NK-92 treated with Interleukin-12 subunit alpha and Interleukin-12 subunit beta, amount 100 ng/mL, for 24 hours (cell line): ENCODE measurements around the gene GPD2.

Experiments used
- DNase-seq: peaks from one replicate; lab custom pipeline; 2025; lab: John Stamatoyannopoulos, UW

GPD2 gene

DNA sequence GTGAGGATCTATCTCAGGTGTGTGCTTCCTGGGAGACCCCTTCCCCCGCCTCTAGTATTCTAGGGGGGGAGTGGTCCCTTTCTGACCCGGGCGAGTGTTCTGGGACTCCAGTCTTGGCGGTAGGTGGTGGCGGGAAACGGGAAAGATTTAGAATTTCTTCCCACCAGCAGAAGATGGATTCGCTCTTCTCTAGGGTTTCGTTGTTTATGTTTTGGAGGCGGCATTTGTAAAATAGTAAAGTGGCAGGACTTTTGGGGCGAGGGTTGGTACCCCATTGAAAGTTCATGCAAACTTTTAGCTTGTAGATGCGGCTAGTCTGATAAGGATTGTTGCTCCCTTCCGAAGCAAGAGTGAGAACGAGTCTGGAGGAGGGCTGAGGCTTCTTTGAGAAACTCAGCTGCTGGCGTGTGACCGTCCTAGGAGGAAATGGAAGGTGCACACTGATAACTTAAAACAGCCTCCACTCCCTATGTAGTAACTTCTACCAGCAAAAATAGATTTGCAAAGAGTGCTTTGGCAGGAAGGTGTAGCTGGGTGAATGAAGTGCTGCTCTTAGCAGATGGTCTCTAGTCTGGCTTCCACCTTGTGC is 412 bp downstream of the GPD2 start:
- DNase-seq: no peak

DNA sequence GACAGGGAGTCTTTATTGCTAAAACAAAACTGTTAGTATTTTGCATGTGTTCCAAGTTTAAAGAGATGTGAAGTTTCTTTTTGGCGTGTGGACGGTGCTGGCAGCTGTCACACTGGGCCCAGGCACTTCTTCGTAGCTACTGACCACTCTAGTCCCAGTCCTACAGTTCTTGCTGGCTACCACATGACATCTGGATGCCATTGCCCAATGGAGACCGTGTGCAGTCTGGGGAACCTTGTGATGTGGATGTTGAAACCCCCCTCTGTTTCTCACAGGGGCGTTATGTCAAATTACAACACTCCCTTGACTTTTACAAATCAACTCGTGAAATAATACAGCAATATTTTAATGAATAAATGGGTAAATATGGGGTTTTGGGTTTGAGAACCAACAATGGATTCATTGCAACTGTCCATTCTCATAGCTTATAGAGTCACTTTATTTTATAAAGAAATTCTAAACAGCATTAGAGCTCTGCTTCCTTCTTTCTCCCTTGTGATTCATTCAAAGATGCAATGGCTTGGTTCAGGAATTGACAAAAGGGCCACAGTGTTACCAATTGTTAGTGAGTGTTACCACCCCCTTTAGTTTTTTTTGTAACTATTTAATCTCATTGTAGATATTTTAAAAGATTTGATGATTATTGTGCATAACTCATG is 1.2 kb downstream of the GPD2 start:
- DNase-seq: no peak

DNA sequence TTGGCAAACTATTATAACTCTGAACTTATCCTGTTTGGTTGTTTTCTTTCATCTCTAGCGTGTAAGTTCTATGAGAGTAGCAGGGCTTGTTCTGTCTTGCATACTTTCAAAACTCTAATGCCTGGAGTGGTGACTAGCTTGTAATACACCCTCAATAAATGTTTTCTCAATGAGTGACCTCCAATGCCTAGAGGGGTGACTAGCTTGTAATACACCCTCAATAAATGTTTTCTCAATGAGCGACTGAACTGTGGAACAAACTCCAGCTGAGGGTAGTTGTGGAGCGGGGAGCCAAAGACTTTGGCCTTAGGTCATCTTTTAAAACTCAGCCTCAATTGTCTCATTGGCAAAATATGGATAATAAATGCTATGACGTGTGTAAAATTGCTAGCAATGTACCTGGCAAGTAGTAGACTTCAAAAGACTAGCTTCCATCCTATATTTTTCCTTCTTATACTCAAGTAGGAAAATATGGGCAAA is 1.8 kb downstream of the GPD2 start:
- DNase-seq: no peak

DNA sequence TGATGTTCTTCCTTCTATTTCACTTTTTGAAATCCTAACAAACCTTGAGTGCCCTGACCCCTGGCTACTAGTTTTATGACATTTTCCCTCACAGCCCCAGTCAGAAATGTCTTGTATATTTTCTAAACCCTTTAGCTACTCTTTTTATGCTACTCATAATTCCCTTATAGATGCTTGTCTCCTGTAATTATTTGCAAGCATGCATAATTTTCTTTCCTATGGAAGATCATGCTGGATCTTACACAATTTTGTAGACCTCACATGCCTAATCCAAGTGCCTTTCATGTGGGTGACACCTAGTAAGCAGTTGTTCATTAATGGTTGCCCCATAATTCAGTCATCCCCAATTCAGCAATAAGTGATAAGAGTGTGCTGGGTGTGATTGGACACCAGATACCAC is 6.9 kb downstream of the GPD2 start:
- no peak for DNase-seq

DNA sequence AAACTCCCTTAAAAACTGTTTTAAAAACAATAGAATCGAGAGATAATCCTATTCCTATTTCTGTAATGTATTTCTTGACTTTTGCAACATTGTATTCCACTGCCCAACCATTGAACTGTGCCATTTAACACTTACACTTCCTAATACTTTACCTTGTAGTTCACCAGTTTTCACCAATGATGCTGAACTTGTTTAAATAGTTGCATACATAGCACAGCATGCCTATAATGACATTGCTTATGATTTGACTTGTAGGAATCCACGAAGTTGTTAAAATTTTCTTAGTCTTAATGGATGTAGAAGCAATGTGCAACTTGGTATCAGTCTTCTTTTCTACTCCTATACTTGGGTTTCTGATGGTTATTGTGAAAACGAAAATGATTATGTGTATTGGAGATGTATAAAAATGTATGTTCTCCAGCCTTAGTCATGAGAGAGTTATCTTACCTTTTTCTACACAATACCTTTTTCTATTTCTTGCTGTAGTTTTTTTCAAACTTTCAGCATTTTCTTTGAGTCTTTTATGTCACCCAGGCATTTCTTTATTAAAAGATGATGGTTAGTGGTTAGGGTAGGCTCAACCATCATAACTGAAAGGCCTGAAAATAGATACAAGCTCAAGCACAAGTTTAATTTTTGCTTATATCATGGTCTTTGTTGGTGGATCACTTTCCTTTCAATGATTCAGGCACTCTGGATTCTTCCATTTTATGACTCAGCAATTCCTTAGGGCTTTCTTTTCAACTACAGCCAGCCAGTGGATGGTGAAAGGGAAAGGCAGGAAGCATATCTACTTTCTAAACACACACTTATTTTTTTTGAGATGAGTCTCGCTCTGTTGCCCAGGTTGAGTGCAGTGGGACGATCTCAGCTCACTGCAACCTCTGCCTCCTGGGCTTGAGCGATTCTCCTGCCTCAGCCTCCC is 9.4 kb downstream of the GPD2 start:
- DNase-seq: no peak

DNA sequence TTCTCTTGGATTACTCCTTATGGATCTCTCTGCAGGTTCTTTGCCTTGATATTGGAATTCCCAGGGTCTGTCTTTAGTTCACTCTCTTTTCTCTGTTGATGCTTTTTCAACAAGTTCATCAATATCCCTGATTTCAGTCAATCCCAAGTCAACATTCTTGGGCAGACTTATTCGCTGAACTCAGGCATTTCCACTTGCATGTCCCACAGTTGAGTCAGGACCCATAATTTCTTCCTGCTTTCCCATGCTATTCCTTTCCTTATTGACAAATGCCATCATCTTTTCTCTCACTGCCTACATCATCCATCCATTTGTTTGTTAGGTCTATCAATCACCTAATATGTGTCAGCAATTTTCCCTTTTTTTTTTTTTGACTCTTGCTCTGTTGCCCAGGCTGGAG is 11.6 kb downstream of the GPD2 start:
- DNase-seq: no peak

DNA sequence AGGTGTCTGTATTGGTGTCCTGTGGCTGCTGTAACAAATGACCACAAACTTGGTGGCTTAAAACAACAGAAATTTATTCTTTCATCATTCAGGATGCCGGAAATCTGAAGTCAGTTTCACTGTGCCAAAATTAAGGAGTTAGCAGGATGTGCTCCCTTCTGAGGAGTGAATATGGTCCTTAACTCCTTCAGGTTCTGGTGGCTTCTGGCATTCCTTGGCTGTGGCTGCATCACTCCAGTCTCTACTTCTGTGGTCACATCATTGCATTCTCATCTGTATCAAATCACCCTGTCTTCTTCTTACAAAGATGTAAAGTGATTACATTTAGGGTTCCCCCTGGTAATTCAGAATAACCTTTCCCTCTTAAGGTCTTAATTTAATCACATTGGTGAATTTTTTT is 12.6 kb downstream of the GPD2 start:
- DNase-seq: no peak

DNA sequence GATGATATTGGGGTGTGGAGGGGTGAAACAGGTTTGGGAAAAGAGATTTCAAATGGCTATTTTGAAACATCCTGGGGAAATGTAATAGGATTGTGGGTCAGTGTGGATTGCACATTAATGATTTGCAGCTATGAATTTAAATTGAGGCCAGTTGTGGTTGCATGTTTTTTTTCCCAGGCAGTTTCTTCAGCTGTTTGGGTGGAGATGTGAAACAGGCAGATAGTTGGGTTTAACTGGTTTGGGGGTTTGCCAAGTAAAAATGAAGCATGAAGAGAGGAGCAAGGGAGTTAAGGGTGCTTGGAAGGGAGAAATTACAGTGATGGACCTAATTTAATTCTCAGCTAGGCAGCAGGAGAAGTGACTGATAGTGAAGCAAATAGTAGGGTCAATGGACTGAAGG is 16.8 kb downstream of the GPD2 start:
- no peak for DNase-seq

DNA sequence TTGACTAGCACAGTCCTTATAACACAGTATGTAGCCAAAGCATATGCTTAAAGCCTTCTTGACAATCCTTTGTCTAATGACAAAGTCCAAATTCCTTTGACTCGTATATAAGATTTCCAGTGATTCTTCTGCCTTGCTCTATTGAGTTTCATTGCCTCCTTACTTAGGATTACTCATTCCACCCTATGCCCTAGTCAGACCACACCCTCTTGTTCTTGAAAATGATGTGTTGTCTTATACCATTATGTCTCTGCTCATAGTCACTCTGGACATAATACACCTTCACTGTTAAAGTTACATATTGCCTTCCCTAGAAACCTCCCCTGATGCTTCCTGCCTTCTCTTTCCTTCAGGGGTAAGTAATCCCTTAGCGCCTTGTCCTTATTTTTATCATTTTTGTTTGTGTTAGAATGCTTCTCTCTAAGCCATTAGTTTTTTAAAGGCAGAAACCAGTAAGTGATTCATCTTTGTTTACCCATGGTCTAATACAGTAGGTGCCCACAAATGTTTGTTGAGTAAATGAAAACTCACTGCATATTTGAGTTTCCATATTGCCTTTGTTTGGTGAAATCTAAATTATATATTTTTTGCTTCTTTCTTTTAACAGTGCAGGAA is 19.3 kb downstream of the GPD2 start:
- no peak for DNase-seq

DNA sequence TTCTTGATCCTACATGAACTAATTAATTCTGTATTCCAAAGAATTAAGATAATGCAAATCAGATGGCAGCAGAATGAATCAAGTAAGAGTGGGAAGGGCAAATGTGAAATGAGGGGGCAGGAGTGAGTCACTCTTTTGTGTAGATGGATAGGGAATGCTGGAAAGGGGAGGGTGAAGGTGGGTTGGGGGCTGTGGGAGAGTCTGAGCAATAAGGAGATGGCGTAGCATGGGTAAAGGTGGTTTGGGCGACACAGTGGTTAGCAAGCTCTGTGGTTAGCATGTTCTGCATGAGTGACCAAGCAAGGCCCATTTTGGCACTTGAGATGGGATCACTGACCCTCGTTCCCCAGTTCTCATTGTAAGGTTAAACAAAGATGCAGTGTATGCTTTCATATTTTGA is 20.4 kb downstream of the GPD2 start:
- DNase-seq: no peak

DNA sequence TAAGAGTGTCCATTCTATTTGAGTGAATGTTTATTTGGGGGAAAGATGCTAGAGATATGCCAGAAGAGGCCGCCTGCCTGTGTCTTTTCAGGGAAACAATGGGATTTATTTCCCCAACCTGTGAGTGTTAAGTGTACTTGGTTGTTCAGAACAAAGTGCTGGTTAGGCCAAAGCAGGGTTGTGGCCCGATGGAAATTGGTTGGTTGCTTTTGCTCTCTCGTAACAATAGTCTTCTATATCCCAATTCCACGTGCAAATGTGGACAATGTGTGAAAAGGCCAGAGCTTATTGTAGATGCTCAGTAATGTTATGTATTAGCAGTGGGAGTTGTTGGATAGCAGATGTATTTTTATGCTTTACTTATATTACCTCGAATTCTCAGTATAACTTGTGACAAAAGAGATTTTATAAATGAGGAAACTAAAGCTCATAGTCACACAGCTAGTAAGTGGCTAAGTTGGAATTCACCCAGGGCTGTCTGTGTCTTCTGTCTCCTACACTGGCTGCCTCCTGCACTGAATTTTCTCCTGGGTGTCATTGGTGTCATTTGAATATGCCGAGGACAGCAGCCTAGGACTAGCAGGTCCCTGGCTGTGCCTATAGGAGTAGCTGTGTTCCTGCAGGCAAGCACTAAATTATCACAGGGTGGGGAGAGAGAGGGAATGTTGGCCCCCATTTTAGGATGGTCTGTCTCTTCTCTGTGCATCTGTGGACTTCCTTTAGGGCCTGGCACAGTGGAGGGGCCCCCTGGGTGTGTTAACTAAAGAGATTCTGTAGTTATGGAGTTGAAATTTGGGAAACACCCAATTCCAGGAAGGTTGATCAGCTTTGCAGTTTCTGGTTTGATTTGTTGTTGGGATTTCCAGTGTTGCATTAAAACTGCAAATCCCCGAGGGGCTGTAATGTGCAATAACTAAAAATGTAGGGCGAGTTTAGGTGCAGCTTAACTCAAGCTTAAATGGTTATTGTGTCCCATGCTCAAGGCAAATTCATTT is 21.6 kb downstream of the GPD2 start:
- no peak for DNase-seq

DNA sequence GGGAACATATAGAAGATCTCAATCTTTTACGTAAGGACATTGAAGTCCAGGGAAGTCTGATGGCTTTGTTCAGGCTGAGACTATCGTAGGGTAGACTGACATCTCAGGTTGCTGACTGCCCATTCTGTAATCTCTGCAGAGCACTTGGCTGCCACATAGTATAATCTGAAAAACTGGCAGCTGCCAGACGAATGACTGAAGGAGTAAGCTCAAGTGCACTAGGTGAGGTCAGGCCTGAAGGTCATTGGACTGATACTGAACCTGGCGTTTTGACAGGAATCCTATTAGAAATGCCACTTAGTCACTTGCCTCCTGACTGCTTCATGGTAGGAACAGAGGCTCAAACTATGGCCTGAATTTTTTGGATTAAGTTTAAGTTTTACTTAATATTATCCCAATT is 23.5 kb downstream of the GPD2 start:
- DNase-seq: no peak

DNA sequence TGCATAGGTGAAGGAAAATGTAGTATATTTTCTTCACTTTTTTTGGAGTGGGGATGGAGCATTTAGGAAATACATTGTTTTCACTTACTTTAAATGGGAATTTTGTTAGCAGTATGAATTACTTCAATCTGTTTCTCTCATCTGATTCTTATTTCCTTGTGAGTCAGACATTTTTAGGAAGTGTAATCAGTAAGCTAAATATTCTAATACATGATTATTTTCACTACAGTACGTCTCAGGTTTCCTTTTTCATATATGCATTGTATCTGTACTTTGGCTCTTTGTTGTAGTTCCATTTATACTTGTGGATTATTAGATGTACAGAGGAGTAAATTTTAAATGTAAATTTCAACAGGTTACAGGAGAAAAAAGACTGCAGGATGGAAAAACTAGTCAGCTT is 27.9 kb downstream of the GPD2 start:
- DNase-seq: no peak

DNA sequence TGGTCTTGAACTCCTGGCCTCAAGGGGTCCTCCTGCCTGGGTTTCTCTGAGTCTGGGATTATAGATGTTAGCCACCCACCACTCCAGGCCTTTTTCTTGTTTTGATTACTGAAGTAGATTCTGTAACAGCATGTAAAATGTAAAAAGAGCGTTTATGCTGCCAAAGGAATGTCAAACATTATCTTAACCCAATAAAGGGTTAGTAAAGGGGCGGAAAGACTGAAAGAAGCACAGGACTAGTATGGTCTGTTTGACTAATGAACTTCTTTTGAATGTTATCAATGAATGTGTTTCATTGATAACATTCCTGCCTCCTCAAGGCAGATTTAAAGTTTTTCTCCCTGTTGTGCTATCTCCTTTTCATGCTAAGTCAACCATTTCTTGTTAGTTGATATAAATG is 29.4 kb downstream of the GPD2 start:
- no peak for DNase-seq

DNA sequence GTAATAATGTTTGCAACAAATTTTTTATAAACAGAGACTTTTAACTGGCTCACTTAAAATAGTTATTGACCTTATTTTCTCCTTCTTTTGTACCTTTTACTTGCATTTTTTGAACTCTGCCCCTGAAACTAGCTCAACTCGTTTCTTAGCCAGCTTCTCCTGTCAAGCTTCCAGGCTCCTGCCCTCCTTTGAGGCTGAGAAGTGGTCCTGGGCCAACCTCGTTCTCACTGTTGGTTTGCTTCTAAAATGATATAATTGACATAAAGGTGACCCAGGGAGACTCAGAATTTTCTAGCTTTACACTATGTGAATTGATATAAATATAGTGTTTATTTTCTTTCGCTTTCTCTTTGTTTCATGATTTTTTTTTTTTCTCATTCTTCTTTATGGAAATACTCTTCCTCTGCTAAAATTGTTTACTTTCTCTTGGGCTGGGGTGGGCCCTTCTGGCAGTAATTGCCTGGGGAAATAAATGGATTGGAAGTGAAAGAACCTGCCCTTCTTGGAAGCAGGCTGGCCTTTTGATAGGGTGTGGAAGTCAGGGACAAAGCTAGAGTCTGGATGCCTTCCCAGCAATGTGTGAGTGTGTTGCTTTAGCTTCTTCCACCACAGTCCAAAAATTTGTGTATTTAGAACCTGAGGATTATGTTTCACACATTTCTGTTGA is 30.7 kb downstream of the GPD2 start:
- no peak for DNase-seq

DNA sequence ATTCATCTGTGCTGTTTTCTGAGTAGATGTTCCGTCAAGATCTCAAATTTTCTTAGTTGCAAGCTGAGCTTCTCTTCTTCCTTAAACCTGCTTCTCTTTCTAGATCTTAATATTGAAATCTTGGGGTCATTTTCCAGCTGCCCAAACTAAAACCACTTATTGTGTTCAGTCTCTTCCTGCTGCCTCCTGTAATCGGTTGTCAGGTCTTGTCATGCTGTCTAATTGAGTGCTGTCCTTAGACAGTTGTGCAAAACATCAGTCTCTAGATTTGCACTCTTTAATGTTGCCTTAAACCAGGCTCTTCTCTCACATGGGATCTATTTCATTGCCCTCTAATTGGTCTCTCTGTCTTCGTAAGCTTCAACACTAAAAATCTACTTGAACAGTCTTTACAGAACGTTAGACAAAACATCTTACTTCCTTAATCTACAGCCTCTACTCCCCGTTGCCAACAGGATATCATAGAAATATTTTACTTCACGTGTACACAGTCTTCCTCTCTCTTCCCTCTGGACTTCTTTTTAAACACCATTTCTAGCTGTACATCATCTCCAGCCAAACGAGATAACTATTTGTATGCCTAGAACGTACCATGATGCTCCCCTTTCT is 34.9 kb downstream of the GPD2 start:
- DNase-seq: no peak

DNA sequence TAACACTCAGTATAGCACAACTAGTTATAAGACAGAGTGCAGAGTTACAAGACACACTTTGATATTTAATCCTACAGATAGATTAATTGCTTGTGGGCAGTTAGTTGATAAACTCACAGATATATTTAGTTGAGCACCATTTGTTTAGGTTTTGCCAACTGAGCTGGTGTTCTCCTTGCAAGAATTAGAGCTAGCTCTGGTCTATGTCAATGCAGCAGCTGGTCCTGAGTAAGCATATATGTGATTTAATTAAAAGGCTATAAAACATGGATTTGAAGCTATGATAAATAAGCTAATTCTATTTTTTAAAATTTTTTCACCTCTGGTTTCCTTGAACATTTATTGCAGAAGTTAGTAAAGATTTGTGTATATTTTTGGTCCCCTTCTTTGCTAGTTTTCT is 35.6 kb downstream of the GPD2 start:
- DNase-seq: no peak

DNA sequence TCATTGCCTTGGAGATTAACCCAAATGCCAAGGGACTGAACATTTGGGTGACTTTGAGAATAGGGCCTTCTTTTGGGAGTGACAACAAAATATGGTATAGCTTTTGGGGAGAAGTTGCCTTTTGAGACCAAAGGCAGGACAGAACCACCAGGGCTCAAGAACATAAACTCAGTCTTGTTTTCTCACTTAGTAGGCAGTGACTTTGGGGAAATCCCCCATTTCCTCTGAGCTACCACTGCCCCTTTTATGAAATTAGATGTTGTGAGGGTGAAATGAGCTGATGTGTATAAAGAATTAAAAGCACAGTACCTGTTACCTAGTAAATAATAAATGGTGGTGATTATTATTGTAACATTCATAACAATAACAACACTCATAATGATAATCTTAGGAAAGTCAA is 36.5 kb downstream of the GPD2 start:
- no peak for DNase-seq

DNA sequence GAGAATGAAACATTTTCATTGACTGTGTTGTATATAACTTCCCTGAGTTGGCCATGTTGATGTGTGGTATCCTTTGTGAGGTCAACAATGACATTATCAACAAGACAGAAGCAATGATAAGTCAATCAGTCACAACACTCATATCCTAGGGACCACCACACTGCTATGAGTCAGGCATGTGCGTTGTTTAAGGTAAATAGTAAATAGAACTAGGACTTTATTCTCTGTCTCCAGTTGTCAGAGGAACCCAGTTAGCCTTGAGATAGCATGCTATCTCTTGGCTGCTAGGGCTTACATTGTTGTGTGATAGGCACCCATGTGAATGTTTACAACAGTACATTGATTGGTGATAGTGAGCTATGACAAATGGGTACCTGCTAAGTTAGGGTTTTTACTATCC is 37.3 kb downstream of the GPD2 start:
- DNase-seq: no peak

DNA sequence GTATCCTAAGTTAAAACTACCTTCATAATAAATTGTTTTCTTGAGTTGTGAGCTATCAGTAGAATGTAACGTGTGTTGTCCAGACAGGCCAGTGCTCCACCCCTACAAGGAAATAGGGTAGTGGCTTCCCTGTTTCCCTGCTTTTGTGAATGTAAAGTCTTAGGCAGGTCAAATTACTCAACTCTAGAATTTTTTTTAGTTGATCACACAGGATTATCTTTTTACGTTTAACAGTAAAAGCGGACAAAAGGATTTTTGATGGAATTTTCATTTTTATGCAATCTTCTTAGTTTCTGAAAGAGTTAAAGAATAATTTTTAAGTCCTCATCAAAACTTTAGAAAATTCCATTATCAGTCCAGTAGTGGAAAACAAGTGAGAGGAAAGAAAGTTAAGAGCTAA is 38.2 kb downstream of the GPD2 start:
- no peak for DNase-seq
